RCC 7860 (cell line): ENCODE data around the gene AGGF1.
"Not testable (repeated sequence)": the region's sequence is repeated elsewhere in the genome, so short reads cannot be mapped to it uniquely, and the experiment has no call there.

ENCODE experiments used
- DNase-seq: peaks from one replicate; pipeline ENCODE4 v3.0.0-alpha.2; 2015; ENCODE audit warnings: low spot score
- FAIRE-seq: peaks from 2 replicates; lab custom pipeline; 2012; peaks lifted over from hg19 to GRCh38; lab: Jason Lieb, UNC

Gene AGGF1

DNA sequence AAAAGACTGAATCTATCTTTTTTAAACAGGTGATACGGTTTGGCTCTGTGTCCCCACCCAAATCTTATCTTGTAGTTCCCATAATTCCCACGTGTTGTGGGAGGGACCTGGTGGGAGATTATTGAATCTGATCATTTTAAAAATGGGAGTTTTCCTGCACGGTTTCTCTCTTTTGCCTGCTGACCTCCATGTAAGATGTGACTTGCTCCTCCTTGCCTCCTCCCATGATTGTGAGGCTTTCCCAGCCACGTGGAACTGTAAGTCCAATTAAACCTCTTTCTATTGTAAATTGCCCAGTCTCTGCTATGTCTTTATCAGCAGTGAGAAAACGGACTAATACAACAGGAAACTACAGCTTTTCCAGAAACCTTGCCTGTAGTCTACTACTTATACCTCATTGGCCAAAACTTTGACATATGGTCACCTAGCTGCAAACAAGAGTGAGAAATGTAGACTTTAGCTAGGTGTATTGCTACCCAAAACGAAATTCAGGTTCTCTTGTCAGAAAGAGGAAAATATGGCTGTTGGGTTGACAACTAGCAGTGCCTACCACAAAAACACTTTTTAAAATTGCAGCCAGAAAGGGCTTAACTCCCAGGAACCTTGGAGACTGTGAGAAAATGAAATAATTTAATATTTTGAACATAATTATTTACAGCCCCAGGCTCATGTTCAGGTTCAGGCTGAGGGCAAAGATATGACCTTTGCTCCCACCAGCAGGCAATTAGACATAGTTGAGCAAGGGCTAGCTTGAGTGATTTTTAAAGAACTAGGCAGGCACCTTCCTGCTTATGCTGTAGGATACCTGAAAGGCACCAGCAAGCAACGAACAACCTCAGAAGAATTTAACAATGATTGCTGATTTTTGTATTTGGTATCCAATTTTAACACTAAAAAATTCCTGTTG is 7.4 kb upstream of the AGGF1 start:
- DNase-seq: no peak
- no peak for FAIRE-seq

DNA sequence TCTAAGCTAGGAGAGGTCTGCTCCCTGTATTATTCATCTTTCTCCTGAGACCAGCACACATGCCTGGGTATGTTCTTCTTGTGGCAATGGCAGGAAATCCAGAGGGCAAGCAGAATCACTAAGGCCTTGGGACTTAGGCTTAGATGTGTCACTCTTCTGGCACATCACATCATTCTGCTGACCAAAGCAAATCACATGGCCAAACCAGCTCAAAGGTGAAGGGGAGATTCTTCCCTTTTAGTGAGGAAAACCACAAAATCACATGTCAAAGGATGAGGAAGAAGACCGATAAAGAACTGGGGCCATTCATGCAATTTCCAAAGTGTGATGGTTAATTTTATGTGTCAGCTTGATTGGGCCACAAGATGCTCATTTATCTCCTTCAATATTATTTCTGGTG is 5.7 kb upstream of the AGGF1 start:
- DNase-seq (no peak), FAIRE-seq (no peak)

- FAIRE-seq: no peak
- no peak for DNase-seq
These were observed 1.4 kb upstream of the AGGF1 start for GRCh38 chr5:77028631-77029375.

DNA sequence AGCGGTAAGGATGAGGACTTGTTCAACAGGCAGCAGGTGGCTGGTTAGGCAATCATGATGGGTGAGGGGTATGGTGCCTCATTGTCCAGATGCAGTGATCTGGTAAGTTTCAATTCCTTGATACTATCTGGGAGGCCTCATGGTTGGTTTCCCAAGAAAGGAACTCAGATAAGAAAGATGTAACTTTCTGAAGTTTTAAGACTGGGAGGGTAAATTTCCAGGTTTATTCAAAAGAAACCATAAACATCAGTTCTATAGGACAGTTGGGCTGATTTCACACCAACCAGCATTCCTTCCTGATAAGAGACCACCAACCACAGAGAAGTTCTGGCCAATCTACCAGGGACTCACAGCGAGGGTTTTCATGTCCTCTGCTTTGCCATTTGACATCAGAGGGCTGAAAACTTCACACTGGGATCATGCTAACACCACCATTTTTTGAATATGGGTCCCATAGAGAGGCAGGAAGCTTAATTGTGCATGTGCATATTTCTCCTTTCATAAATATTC is 773 bp upstream of the AGGF1 start:
- no peak for DNase-seq
- no peak for FAIRE-seq

GRCh38 chr5:77031891-77032290 is 1.7 kb downstream of the AGGF1 start:
- DNase-seq: no peak
- no peak for FAIRE-seq

GRCh38 chr5:77032635-77033034 is 2.4 kb downstream of the AGGF1 start:
- FAIRE-seq: no peak
- no peak for DNase-seq

DNA sequence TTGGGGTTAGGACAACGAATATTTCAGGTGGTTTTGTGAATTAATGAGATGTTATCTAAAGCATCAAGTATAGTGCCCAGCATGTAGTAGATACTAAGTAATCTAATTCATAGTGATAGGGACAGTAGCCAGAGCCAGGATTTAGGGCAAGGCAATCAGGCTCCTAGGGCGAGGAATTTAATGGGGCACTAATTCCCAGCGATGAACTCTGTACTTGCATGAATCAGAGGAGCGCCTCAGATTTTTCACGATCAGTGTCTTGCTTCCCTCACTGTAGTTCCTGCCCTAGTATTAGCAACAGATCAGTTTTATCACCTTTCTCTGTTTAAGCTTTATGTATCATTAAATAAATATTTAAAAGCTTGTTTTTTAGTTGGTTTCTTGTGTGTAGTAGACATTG is 3.1 kb downstream of the AGGF1 start:
- no peak for DNase-seq
- FAIRE-seq: no peak

DNA sequence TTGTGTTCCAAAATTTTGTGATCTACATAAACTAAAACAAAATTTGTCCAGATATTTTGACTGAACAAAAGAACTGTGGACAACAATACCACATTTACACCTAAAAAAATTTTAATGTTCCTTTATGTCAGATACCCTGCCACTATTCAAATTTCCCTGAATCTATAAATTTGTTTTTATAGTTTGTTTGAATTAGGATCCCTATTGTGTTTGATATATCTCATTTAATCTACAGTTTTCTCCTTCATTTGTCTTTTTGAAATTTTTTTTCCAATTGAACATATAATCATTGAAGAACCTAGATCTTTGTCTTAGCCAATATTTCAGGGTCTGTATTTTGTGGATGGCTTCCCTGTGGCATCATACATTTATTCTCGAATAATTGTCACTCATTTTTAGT is 5.7 kb downstream of the AGGF1 start:
- DNase-seq: no peak
- FAIRE-seq: no peak

DNA sequence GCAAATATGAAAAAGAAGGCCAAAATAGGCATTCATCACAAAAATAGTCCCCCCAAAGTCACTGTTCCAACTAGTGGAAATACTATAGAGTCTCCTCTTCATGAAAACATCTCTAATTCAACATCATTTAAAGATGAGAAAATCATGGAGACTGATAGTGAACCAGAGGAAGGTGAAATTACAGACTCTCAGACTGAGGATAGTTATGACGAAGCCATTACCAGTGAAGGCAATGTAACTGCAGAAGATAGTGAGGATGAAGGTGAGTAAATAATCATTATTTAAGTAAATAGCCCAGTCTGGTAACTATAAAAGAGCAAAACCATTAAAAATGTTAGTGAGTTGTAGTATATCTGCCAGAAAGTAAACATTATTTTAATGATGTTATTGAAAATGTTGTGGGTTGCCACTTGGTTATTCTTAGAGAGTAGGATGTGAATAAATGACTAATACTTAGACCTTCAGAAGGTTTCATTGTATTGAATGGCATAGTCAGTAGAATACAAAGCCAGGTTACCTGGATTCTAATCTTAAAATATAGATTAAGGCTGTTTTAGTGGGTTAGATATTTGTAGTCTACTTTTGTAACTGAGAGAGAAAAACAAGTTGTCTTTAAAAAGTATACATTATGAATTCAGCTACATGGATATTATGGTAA is 16.3 kb downstream of the AGGF1 start:
- no peak for DNase-seq
- FAIRE-seq: no peak

DNA sequence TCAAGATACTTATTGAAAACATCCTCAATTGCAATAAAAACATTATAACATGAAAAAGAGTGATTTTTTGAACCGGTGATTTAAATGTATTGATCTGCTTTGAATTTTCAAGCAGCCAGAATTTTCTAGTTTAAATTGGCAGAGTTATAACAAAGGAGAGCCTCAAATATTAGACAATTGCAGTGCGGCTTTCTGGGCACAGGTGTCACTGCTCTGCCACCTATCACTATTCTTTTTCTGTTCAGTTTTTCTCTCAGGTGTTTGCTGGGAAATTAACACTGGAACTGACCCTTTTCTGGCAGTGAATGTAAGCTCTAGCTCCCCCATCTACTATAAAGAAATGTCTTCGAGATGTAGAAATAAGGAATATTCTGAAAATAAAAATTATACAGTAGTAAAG is 33.8 kb downstream of the AGGF1 start:
- FAIRE-seq: no peak
- DNase-seq: no peak

- DNase-seq (no peak), FAIRE-seq (no peak)
These were observed 35.1 kb downstream of the AGGF1 start for GRCh38 chr5:77065256-77065655.

GRCh38 chr5:77066184-77066583 is 36.0 kb downstream of the AGGF1 start:
- FAIRE-seq: no peak
- DNase-seq: no peak

DNA sequence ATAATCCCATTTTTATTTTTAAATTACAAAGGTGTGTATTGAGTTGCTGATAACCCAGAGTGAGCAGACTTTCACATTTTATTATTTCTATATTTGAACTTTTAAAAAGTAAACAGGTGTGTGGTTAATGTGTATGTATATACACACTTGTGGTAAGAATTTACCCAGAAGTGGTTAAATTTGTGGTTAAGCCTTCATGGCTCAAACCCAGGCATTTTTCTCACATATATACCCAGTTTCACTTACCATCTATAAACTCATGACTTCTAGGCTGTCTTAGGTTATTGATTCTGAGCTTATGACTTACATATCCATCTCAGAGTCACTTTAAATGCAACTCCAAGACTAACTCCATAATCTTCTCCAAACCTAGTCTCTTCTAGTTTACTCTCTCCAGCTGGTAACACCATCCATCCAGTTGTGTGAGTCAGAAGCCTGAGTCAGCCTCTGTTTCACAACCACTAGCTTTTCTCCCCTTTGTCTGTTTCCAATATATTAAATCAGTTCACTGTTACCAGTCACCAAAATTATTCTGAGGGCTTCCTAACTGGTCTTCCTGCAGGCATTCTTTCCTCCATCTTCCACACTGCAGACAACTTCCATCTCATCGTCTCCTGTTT is 36.7 kb downstream of the AGGF1 start:
- FAIRE-seq (peak; percentile 61), DNase-seq (peak; percentile 19)

DNA sequence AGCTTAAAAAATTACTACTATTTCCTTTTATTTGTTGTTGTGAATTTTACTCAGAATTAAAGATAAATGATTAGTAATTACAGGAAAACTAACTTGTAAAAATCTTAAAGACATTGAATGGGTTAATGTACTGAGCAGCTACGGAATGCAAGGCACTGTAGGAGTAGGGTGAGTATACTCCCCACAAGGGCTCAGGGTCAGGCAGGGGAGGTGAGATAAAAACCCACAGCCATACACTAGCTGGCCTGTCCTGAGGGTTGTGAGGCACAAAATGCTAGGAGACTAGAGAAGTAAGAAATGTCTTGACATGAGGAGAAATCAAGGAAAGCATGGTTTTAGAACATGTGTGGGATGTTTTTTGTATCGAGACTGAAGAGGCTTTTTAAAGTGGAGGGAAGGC is 43.5 kb downstream of the AGGF1 start:
- FAIRE-seq: no peak
- no peak for DNase-seq

GRCh38 chr5:77074745-77075144 is 44.5 kb downstream of the AGGF1 start:
- DNase-seq: no peak
- no peak for FAIRE-seq

GRCh38 chr5:77076961-77077828 is 47.0 kb downstream of the AGGF1 start:
- DNase-seq (no peak), FAIRE-seq (no peak)

DNA sequence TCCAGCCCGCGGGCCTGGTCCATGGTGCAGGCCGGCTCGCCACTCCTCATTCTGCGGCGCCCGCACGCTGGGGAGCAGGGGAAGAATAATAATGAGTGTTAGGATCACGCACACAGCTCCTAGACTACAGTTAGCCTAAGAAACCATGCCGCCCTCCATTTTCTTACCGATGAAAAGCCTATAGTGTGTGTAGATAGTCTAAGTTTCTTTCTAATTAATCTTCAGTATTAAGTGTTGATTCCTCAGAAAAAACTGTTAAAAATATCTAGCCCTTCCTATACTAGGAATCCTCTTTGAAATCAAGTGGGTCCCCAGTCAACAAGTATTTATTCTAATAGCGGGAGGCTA is 47.6 kb downstream of the AGGF1 start:
- DNase-seq: no peak
- no peak for FAIRE-seq

DNA sequence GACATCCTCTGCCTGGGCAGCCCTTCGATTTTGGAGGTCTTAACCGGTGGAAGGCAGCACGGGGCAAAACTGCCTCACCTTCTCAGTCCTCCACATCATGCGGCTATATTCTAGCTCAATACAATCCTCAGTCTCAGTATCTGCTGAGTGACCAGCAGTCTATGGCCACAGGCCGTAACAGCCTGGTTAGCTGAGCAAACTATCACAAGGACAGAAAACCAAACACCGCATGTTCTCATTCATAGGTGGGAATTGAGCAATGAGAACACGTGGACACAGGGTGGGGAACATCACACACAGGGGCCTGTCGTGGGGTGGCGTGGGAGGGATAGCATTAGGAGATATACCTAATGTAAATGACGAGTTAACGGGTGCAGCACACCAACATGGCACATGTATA is 50.3 kb downstream of the AGGF1 start:
- not testable (repeated sequence) for FAIRE-seq, DNase-seq

DNA sequence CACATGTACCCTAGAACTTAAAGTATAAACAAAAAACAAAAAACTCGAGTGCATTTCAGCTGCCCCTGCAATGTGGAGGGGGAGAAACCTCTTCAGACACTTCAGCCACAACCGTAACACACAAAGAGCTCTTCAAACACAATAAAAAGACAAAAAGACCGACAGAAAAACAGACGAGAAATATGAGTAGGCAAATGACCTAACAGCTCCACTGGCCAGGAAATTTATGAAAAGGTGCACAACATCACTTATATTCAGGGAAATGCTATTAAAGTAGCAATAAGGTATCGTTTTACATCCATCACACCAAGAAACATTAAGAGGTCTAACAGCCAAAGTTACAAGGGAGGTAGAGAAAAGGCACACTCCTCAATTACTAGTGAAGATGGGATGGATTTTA is 50.7 kb downstream of the AGGF1 start:
- FAIRE-seq (no peak), DNase-seq (no peak)

GRCh38 chr5:77082280-77082679 is 52.1 kb downstream of the AGGF1 start:
- DNase-seq: no peak
- no peak for FAIRE-seq
